Prostate gland (tissue), 1 donor: Measurements from ENCODE around the gene COPS7A.

Experiments
- POLR2A ChIP-seq: fragments of 450-650 bp; IDR thresholded peaks from one replicate; pipeline ENCODE4 v1.6.1; 2016; ENCODE audit warnings: antibody characterized with exemption, mild to moderate bottlenecking
- POLR2AphosphoS5 ChIP-seq: sonication (generic); formaldehyde crosslinking; IDR thresholded peaks from one replicate; pipeline ENCODE4 v1.6.1; 2017; ENCODE audit warnings: antibody characterized with exemption

GRCh38 chr12:6747216-6747615 lies 23.4 kb downstream of the COPS7A start:
- TF ChIP-seq POLR2AphosphoS5 (no peak), POLR2A (no peak)
